ENCODE data around the gene LRFN3.
"Not testable (repeated sequence)": the region's sequence is repeated elsewhere in the genome, so short reads cannot be mapped to it uniquely, and the experiment has no call there.

The LRFN3 gene

DNA sequence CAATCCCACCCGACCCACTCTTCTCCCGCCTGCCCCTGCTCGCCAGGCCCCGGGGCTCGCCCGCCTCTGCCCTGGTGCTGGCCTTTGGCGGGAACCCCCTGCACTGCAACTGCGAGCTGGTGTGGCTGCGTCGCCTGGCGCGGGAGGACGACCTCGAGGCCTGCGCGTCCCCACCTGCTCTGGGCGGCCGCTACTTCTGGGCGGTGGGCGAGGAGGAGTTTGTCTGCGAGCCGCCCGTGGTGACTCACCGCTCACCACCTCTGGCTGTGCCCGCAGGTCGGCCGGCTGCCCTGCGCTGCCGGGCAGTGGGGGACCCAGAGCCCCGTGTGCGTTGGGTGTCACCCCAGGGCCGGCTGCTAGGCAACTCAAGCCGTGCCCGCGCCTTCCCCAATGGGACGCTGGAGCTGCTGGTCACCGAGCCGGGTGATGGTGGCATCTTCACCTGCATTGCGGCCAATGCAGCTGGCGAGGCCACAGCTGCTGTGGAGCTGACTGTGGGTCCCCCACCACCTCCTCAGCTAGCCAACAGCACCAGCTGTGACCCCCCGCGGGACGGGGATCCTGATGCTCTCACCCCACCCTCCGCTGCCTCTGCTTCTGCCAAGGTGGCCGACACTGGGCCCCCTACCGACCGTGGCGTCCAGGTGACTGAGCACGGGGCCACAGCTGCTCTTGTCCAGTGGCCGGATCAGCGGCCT is 4.1 kb downstream of the LRFN3 start:
- DNase-seq = no peak

DNA sequence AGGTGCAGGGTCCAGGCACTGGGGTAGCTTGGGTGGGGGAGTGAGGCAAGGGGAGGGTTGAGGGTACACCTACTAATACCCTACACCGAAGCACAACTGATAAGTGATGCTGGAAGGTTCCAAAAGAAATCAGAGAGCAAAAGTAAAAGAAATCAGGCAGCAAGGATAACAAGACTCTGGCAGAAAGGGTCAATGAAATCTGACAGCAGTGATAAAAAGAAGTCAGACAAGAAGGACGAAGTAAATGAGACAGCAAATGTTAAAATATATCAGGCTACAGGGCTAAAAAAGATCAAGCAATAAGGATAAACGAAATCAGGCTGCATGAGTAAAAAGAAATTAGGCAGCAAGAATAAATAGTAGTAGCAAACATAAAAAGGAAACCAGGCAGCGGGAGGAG is 4.7 kb downstream of the LRFN3 start:
- no peak for DNase-seq

DNA sequence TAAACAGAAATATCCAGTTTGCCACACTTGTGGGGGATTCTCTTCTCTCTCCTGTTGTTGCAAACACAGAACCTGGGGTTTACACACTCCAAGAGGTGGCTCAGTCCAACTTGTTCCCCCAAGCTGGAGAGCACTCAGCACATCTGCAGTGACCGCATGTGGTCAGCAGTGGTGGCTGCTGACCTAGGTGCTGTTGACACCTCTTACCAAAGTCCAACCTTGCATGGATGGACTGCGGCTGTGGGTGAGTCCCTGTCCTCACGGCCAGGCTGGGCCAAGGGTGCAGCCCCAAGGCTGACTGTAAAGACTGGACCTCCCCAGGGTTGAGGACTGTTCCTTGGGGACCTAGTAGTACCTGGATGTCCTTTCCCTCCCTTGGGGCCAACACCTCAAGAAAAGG is 6.1 kb downstream of the LRFN3 start:
- DNase-seq = no peak

DNA sequence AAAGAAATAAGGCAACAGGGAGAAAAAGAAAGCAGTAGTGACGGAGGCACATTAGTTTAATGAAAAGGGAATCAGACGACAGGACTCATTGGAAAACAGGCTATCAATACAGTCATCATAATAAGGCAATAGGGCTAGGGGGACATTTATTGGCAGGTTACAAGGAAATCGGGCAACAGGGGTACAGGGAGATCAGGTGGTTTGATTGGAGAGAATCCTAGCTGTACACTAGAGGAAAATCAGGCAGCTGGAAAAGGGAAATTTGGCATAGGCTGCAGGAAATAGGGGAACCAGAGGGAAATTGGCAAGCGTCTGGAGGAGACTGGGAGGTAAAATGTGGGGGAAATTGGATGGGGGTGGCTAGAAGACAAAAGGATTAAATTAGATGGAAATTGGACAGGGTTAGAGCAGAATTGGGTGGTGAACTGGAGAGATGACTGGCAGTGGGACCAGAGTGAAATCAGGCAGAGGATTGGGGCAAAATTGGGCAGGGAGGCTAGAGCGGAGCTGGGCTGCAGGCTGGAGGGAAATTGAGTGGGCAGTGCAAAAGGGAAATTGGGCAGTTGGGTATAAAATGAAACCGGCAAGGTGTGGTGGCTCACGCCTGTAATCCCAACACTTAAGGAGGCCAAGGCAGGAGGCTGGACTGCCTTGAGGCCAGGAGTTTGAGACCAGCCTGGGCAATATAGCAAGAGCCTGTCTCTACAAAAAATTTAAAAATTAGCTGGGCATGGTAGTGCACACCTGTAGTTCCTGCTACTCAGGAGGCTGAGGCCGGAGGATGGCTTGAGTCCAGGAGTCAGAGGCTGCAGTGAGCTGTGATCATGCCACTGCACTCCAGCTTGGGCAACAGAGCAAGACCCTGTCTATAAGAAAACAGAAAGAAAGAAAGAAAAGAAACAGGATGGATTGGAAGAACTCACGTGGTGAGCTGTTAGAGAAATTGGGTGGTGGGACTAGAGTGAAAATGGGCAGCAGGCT is 7.4 kb downstream of the LRFN3 start:
- no peak for DNase-seq

DNA sequence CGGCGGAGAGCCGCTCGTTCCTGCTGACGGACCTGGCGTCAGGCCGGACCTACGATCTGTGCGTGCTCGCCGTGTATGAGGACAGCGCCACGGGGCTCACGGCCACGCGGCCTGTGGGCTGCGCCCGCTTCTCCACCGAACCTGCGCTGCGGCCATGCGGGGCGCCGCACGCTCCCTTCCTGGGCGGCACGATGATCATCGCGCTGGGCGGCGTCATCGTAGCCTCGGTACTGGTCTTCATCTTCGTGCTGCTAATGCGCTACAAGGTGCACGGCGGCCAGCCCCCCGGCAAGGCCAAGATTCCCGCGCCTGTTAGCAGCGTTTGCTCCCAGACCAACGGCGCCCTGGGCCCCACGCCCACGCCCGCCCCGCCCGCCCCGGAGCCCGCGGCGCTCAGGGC is 8.4 kb downstream of the LRFN3 start:
- DNase-seq = no peak

DNA sequence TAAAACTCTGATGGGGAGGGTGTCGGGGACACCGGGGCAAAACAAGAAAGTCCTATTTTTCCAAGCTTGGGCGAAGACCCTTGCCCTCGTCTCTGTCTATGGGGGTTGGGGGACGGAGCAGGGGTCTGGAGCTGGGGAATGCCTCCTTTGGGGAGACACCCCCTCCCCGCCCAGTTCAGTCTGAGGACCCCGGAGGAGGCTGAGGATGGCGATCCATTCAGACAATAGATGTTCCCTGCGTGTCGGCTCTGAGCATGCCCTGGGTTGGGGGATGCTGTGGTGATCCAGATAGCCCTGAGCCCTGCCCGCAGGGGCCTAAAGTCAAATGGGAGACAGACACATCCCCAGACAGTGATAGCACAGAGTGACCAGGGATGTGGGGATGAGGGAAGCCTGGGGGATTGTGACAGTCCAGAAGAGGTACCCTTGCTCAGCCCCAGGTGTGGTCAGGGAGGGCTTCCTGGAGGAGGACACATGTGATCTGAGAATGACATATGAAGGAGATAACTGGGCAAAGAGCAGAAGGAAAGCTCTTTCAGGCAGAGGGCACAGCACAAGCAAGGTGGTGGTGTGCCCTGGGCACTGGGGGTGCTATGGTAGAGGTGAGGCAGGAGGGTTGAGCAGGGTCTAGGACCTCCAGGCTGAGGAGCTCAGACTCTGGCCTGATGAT is 9.1 kb downstream of the LRFN3 start:
- DNase-seq = no peak

DNA sequence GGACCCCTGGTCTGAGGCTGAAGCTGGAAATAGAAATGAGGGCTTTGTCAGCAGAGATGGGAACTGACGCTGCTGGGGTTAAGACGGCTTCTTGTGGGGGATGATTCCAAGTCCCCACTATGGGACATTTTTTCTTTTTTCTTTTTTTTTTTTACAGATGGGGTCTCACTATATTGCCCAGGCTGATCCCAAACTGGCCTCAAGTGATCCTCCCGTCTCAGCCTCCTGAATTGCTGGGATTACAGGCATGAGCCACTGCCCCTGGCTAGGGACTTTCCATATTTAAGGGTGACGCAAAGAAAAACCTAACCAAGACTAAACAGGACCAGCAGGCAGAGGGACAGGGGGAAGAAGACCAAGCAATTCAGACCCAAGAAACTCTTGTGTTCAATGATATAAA is 10.0 kb downstream of the LRFN3 start:
- DNase-seq = no peak

DNA sequence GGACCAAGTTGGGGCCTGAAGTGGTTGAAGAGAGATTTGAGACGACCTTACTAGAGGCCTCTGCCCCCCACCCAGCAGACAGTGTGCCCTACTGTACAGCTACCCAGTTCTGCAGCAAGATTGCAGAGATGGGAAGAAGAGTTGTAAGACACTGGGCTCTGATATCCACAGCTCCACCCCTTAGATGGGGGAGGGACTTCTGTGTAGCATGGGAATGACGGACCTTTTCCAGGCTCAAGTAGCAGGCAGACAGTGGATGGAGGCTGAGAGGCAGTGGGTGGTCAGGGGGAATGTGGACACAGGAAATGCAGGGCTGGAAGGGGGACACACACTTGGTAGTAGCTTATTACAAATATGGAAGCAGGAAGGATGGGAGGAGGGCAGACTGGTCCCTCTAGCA is 13.0 kb downstream of the LRFN3 start:
- DNase-seq = no peak

DNA sequence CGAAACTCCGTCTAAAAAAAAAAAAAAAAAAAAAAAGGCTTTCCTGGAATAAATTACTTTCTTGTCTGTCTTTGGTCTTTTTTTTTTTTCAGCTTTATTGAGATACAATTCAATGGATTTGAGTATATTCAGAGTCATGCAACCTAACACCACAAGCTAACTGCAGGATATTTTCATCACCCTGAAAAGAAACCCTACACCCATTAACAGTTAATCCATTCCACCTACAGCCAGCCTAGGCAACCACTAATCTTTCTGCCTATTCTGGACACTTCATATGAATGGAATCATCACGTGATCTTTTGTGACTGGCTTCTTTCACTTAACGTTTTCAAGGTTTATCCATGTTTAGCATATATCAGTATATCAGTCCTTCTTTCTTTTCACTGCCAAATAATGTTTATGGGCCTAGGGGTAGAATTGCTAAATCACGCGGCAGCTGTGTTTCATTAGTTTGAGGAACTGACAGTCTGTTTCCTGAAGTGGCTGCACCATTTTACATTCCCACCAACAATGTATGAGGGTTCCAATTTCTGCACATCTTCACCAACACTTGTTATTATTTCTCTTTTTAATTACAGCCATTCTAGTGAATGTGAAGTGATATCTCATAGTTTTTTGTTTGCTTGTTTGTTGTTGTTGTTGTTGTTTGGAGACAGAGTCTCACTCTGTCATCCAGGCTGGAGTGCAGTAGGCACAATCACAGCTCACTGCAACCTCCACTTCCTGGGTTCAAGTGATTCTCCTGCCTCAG is 19.9 kb downstream of the LRFN3 start:
- DNase-seq = no peak

DNA sequence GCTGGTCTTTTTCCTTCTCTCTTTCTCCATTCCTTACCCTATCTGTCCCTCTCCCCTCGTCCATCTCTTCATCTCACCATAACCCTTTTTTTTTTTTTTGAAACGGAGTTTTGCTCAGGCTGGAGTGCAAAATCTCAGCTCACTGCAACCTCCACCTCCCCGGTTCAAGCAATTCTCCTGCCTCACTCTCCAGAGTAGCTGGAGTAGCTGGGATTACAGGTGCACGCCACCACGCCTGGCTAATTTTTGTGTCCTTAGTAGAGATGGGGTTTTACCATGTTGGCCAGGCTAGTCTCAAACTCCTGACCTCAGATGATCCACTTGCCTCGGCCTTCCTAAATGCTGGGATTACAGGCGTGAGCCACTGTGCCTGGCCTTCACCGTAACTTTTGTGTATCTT is 21.2 kb downstream of the LRFN3 start:
- not testable (repeated sequence) for DNase-seq

DNA sequence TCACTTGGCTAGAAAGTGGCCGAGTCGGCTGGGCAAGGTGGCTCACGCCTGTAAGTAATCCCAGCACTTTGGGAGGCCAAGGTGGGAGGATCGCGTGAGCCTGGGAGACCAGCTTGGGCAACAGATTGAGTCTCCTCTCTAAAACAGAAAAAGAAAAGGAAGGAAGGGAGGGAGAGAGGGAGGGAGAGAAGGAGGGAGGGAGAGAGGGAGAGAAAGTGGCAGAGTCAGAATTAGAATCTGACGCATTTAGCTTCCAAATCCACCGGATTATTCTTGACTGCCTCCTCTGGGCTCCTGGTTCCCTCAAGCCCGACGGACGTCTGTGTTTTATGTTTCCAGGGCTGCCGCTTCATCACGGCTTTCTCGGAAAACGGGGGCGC is 22.5 kb downstream of the LRFN3 start:
- no peak for DNase-seq

DNA sequence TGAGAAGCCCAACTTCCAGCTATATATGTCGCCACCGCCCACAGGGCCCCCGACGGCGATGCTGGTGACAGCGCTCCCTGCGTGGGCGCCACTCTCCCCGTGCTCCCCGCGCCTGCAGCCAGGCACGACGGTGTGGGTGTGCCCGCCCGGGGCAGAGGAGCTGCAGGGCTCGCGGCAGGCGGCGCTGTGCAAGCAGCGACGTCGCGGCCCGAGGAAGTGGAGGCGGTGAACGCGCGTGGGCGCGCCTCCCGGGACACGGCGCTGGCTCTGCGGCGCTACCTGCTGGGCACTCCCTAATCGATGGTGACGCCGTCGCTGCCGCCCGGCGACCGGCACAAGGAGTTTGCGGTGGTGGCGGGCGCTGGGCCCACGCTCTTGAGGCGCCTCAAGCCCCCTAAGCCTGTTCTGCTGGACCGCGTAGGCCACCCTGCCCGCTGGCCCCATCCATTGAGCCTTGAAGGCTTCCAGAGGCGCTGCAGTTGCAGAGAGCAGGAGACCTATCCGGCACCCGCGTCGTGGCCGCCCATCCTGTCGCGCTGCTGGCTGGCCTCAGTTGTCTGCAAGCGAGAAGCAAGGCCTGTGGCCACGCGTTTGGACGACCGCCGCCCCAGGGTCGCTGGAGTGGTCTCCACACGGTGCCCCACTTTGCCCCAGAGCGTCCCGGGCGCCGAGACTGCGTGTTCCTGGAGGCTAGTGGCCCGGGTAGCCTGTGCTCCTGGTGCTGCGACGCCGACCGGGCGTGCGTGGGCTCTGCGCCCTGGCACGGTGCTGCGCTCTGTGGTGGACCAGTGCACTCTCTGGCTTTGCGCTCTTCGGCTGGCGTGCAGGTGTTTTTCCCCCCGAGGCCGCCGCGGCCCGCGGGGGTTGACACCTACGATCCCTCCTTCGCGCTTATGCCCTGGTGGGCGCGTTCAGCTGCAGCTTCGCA is 23.1 kb downstream of the LRFN3 start:
- peak; percentile 38 for DNase-seq

DNA sequence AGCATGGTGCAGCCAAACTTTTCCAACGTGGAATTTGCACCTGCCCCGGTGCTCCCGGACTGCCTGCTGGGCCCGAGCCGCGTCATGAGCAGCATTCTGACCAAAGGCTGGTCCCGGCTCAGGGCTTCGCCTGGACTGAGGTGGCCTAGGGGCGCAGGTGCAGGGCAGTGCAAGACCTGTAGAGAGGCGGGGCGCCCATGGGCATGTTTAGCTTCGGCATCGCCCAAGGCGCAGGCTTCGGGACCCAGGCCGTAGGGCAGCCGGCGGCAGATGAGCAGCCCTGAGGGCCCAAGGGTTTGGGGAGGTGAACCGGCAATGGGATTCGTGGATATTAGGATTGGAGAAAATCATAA is 23.8 kb downstream of the LRFN3 start:
- DNase-seq = no peak

DNA sequence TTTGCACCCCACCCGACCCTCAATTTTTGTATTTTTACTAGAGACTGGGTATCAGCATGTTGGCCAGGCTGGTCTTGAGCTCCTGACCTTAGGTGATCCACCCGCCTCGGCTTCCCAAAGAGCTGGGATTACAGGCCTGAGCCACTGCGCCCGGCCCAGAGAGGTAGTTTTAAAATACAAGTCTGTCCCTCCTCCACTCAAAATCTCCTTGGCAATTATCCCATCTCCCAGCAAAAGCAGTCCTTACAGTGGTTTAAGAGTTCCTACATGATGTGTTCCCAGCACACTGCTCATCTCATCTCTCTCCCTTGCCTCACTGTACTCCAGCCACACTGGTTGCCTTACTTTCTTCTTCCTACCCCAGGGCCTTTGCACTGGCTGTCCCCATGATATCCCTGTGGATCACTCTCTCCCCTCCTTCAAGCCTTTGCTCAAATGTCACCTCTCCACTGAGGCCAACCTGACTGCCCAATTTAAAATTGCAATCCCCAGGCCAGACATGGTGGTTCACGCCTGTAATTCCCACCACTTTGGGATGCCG is 24.3 kb downstream of the LRFN3 start:
- no peak for DNase-seq

DNA sequence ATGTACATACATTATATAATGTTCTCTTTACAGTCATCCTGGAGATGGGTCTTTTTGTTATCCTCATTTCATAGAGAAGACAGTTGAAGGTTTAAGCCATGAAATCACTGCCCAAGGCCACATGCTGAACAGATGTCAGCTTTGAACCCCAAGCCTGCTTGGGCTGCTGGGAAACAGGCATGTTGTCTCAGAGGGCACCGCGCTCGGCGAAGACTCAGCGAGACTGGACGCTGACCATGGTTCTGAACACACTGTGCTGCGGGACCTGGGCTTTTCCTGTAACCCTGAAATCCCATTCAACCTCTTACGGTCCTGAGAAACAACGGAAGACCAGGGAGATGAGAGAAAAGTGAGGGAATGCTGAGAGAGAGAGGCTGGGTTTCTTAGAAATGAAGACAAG is 27.3 kb downstream of the LRFN3 start:
- DNase-seq = peak; percentile 28

DNA sequence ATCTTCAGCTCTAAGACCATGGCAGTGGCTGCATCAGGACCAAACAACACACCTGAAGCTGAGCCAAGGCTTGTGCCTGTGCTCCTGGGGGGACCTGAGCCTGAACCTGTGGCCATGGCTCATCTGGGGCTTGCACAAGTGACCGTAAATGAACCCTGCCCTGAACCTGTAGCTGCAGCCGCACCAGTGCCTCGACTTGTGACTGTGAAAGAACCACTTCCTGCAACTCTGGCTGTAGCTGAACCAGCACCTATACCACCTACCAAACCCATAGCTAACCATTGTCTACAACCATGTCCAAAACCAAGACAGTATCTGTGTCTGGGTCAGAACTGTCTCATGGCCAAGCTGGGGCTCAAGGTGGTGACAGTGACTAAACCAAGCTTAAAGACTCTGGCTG is 30.6 kb downstream of the LRFN3 start:
- no peak for DNase-seq

DNA sequence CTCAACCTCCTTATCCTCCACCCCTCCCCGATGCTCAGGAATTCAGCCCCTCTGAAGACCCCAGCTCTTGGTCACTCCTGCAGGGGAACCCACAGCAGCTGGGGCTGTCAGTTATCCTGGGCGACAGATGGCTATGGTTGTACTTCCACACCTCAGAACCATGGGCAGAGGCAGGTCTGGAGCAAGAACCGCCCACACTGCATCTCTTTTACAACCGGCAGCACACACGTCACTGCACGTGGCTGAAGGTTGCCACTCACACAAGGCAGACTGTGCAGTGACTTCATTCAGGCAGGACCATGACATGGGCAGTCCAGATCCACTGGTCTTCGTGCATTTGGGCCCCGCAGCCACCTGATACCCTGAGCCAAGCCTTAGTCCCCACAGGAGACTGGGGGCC is 37.3 kb downstream of the LRFN3 start:
- no peak for DNase-seq

DNA sequence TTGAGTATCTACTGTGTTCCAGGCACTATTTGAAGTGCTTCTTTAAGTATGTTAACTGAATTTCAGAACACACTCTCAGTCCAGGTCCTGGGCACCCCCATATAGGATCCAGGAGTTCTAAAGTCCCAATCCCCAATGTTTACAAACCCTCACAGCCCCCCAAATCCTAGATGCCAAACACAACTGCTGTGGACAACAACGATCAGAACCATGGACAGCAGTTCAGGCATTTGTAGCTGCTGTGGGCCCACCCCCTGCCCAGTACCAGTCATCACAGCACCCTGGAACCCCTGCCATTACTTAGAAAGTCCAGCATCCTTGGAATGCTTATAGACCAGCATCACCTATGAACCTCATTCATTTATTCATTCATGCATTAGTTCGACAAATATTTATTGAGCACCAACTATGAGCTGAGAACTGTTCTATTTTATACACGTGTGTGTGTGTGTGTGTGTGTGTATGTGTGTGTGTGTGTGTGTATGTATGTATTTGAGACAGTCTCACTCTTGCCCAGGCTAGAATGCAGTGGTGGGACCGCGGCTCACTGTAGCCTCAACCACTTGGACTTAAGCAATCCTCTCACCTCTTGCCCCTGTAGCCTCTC is 39.5 kb downstream of the LRFN3 start:
- DNase-seq = no peak

DNA sequence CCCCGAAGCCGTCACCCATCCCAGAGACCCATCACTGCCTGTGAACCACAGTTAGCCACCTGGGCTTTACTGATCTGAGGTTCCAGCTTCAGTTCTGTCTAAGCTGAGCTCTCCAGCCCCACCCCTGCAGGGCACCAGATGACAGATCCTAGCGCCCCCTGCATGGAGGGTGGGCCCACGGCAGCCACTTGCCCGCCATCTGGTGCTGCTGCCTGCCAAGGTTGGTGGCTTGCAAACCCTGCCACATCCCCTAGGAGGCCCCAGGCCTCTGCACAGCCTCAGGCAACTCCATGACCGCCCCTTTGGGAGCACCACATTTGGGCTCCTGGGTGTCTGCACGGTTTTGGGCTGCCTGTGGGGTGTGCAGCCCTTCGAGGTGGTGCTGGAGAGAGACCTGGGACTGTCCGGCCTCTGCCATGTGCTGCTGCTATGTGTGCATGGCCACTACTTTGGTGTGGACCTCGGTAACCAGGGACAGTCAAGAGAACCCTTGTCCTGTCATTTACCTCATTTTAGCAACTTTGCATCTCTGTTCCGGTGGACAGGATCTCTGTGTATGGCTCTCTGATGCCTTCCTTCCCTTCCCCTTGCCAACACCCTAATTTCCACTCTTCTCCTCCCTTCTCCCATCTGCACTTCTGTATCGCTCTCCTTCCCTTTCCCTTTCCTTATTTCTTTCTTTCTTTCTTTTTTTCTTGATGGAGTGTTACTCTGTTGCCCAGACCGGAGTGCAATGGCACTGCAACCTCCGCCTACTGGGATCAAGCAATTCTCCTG is 41.5 kb downstream of the LRFN3 start:
- peak; percentile 45 for DNase-seq

DNA sequence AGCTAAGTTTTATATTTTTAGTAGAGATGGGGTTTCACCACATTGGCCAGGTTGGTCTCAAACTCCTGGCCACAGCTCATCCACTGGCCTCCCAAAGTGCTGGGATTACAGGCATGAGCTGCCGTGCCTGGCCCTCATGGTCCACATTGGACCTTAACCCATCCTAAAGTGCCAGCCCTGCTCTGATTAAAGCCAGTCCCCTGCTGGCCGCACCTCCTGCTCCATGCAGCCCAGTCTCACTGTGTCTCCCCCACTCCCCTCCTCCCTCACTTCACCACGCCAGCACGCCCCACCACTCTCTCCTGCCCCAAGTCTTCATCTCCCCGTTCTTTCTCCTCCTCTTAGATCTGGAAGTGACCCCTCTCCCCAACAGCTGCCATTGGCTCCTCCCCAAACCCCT is 42.1 kb downstream of the LRFN3 start:
- no peak for DNase-seq

All from activated CD4-positive, alpha-beta T cell treated with anti-CD3 and anti-CD28 coated beads, Interleukin-2, amount 50 U/mL, for 16 hours (primary cell).